Tibial nerve (tissue), 4 donors: Measurements from ENCODE around the gene CRYL1. TPM values are rescaled to one million over a fixed set of nuclear protein-coding genes. Genes with fewer than 3 reads are reported as not detected.
A peak's percentile ranks its signal among the peaks of the same experiment; 100 is the strongest.

Experiments used
- DNase-seq, 2 donors: peaks; one replicate each; pipeline ENCODE4 v3.0.0-alpha.2; 2019; ENCODE audit warnings: low spot score in 2 of 2
- H3K27ac ChIP-seq, 4 donors: fragments of 200-600 bp; sonication (generic) in 3 of 4; one replicate each; pipeline ENCODE4 v1.5.1; 2017 to 2019; ENCODE audit warnings: mild to moderate bottlenecking in 1 of 4
- H3K27me3 ChIP-seq, 2 donors: fragments of 200-600 bp; sonication (generic) in 1 of 2; one replicate each; pipeline versions ENCODE4 v1.5.1 to v1.6.0; 2017 to 2019
- H3K36me3 ChIP-seq, 3 donors: fragments of 200-600 bp; sonication (generic); one replicate each; pipeline ENCODE4 v1.5.1; 2018 to 2019
- H3K4me1 ChIP-seq, 4 donors: fragments of 200-600 bp; sonication (generic) in 3 of 4; one replicate each; pipeline ENCODE4 v1.5.1; 2017 to 2019
- H3K4me3 ChIP-seq, 4 donors: fragments of 200-600 bp; sonication (generic) in 3 of 4; one replicate each; pipeline ENCODE4 v1.5.1; 2017 to 2019; ENCODE audit warnings: mild to moderate bottlenecking in 1 of 4, moderate library complexity in 1 of 4
- H3K9me3 ChIP-seq, 4 donors: fragments of 200-600 bp; sonication (generic) in 3 of 4; one replicate each; pipeline ENCODE4 v1.5.1; 2017 to 2019
- EP300 ChIP-seq, 2 donors: sonication (generic); formaldehyde crosslinking; IDR thresholded peaks; one replicate each; pipeline ENCODE4 v1.6.1; 2017; ENCODE audit warnings: antibody characterized with exemption in 2 of 2, mild to moderate bottlenecking in 1 of 2
- POLR2A ChIP-seq, 2 donors: fragments of 450-650 bp; IDR thresholded peaks; one replicate each; pipeline ENCODE4 v1.6.1; 2017; ENCODE audit warnings: antibody characterized with exemption in 2 of 2, mild to moderate bottlenecking in 2 of 2, moderate library complexity in 2 of 2
- WGBS, 2 donors: methylation state at CpG; one replicate each; pipeline ENCODE4 v1.1.5; 2018; 5-methylcytosine and 5-hydroxymethylcytosine counted together
- total RNA-seq, 4 donors: library from RNA; depleted of rRNA; stranded (reverse); fragments of >200 nt; gene quantifications; one replicate each; pipeline ENCODE4 v1.1.0, GENCODE V29; 2016
- TF ChIP-seq, protein P1 (sequence below), 5 experiments: fragments of 200-600 bp in 3 of 5; fragments of 450-650 bp in 2 of 5; sonication (generic) in 3 of 5; IDR thresholded peaks; one replicate each; pipeline ENCODE4 v1.5.1; 2016 to 2019; ENCODE audit warnings: antibody characterized with exemption in 5 of 5, mild to moderate bottlenecking in 3 of 5, moderate library complexity in 2 of 5

CRYL1 gene
- total RNA-seq, 4 donors from 2014 or later, result 33.9 to 60.5 (median 49.5) TPM

DNA sequence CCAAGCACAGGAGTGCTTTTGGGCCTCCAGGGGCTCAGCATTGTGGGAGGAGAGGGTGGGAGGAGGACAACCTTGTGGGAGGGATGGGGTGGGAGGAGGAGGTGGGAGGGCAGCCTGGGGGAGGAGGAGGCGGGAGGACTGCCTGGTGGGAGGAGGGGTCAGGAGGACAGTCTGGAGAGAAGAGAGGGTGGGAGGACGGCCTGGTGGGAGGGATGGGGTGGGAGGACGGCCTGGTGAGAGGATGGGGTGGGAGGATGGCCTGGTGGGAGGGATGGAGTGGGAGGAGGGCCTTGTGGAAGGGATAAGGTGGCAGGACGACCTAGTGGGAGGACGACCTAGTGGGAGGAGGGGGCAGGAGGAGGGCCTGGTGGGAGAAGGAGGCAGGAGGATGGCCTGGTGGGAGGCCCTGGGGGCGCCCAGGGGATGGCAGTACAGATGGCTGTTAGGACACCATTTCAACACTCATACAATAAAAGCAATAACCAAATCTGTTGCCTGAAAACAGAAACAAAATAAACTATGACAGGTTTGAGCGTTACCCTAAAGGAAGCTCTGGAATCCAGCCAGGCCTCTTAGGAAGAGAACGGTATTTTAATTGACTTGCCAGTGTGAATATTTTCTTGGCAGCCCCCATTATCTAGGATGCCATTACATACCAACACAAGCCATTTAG lies 63.7 kb downstream of the CRYL1 start:
- peaks cover 0 to 28% (median 6%) of the 10 kb centered on the region in 4 donors for H3K4me1 ChIP-seq
- H3K27ac ChIP-seq, result peak overlapping the region in 1 of 4 donors; percentile 35
- H3K9me3 ChIP-seq, result no peaks in the 10 kb centered on the region
- no peaks in the 10 kb centered on the region for H3K27me3 ChIP-seq
- H3K36me3 ChIP-seq, result no peaks in the 10 kb centered on the region
- no peak overlapping the region for H3K4me3 ChIP-seq
- 47 to 57% methylated on average over 8 of the region's 8 CpGs for WGBS, 2 donors
- DNase-seq, result no peak
- TF ChIP-seq POLR2A (IDR thresholded peaks at IDR 0.05), result no peak
- TF ChIP-seq, protein P1, sequence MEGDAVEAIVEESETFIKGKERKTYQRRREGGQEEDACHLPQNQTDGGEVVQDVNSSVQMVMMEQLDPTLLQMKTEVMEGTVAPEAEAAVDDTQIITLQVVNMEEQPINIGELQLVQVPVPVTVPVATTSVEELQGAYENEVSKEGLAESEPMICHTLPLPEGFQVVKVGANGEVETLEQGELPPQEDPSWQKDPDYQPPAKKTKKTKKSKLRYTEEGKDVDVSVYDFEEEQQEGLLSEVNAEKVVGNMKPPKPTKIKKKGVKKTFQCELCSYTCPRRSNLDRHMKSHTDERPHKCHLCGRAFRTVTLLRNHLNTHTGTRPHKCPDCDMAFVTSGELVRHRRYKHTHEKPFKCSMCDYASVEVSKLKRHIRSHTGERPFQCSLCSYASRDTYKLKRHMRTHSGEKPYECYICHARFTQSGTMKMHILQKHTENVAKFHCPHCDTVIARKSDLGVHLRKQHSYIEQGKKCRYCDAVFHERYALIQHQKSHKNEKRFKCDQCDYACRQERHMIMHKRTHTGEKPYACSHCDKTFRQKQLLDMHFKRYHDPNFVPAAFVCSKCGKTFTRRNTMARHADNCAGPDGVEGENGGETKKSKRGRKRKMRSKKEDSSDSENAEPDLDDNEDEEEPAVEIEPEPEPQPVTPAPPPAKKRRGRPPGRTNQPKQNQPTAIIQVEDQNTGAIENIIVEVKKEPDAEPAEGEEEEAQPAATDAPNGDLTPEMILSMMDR (IDR thresholded peaks at IDR 0.05), result no peak
- no peak for TF ChIP-seq EP300 (IDR thresholded peaks at IDR 0.05)

DNA sequence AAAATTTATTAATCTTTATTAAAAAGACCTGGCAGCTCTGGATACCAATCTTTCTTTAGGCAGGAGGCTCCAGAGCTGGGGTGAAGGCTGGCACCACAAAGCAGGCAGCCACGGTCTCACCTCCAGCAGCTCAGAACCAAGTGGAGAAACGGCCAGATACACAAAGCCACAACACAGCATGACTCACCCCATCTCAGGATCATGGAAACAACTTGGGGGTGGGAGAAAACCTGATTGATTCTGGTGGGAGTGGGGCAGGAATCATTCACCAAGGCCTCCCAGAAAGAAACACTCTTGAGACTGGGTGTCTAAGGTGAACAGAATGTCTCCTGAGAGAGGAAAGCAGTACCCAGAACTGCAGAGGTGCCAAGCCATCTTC lies 64.2 kb downstream of the CRYL1 start:
- DNase-seq, result no peak
- peaks cover 0 to 28% (median 6%) of the 10 kb centered on the region in 4 donors for H3K4me1 ChIP-seq
- no peaks in the 10 kb centered on the region for H3K9me3 ChIP-seq
- WGBS, 2 donors, result 46 to 57% methylated on average over 2 of the region's 2 CpGs
- H3K4me3 ChIP-seq, result no peak overlapping the region
- TF ChIP-seq, protein P1 (IDR thresholded peaks at IDR 0.05), result no peak
- TF ChIP-seq POLR2A (IDR thresholded peaks at IDR 0.05) (no peak), EP300 (IDR thresholded peaks at IDR 0.05) (no peak)
- no peaks in the 10 kb centered on the region for H3K27me3 ChIP-seq
- no peak overlapping the region for H3K27ac ChIP-seq
- no peaks in the 10 kb centered on the region for H3K36me3 ChIP-seq

DNA sequence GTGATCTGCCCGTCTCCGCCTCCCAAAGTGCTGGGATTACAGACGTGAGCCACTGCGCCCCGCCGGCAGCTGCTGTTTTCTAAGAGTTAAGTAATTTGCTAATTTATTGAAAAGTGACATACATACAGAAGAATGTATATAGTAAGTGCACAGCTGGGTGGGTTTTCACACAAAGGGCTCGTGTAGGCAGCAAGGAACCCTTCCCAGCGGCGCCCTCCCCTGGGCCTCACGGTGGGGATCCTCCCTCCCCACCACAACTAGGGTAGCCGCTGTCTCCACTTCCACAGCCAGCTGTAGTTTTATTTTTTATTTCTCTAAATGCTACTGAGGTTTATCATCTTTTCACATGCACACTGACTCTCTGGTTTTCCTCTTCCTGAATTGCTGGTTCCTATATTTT lies 64.9 kb downstream of the CRYL1 start:
- no peak for TF ChIP-seq EP300 (IDR thresholded peaks at IDR 0.05)
- TF ChIP-seq POLR2A (IDR thresholded peaks at IDR 0.05), result no peak
- TF ChIP-seq, protein P1 (IDR thresholded peaks at IDR 0.05), result no peak
- Histone ChIP-seq H3K4me1 (peaks cover 0 to 22% (median 4%) of the 10 kb centered on the region in 4 donors), H3K27me3 (no peaks in the 10 kb centered on the region), H3K27ac (no peak overlapping the region), H3K9me3 (peaks cover 0 to 4% (median 0%) of the 10 kb centered on the region in 4 donors), H3K4me3 (no peak overlapping the region), H3K36me3 (no peaks in the 10 kb centered on the region)
- DNase-seq, result no peak
- WGBS, 2 donors, result 85 to 86% methylated on average over 11 of the region's 11 CpGs

DNA sequence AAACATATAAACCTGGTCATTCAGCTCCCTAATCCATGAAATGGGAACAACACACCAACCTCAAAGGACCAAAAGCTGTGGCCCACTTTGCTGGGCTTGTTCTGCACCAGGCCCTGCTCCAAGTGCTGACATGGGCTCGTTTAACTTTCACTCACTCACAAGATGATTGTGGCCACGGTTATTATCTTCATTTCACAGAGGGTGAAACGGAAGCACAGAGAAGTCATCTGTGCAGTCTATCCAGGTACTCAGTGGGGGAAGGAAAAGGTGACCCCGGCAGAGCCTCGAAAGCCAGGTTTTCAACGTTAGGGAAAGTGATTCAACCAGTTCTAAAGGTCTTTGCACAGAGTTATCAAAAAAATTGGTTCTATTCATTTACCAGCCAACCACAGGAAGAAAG lies 68.0 kb downstream of the CRYL1 start:
- peaks cover 0 to 17% (median 2%) of the 10 kb centered on the region in 4 donors for H3K9me3 ChIP-seq
- no peak for DNase-seq
- 78 to 82% methylated on average over 6 of the region's 6 CpGs for WGBS, 2 donors
- no peak overlapping the region for H3K27ac ChIP-seq
- no peaks in the 10 kb centered on the region for H3K27me3 ChIP-seq
- no peak for TF ChIP-seq EP300 (IDR thresholded peaks at IDR 0.05)
- TF ChIP-seq, protein P1 (IDR thresholded peaks at IDR 0.05), result no peak
- no peak overlapping the region for H3K4me3 ChIP-seq
- peaks cover 0 to 6% (median 0%) of the 10 kb centered on the region in 4 donors for H3K4me1 ChIP-seq
- peaks cover 0 to 4% (median 0%) of the 10 kb centered on the region in 3 donors for H3K36me3 ChIP-seq

DNA sequence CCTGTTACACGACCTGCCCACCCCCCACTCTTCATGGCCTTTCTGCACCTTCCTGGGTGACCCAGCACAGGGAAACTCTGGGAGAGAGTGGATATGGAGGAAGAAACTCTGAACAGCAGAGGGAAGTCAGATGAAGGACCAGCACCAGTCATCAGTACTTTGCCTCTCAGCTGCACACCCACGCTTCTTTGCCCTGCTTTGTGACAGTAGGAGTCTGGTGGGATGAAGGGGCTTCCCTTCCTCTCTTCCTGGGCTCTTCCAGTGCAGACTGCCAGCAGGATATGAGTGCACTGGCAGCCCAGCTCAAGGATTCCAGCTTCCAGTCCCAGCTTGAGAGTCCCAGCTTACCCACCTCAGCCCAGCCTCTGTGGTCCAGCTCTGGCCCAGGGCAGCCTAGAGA lies 68.9 kb downstream of the CRYL1 start:
- Histone ChIP-seq H3K36me3 (peaks cover 0 to 4% (median 0%) of the 10 kb centered on the region in 3 donors), H3K9me3 (peaks cover 0 to 17% (median 2%) of the 10 kb centered on the region in 4 donors), H3K4me1 (no peaks in the 10 kb centered on the region), H3K4me3 (no peak overlapping the region), H3K27me3 (no peaks in the 10 kb centered on the region), H3K27ac (no peak overlapping the region)
- no peak for DNase-seq
- 68 to 76% methylated on average over 2 of the region's 2 CpGs for WGBS, 2 donors
- no peak for TF ChIP-seq POLR2A (IDR thresholded peaks at IDR 0.05)
- TF ChIP-seq, protein P1 (IDR thresholded peaks at IDR 0.05), result no peak
- TF ChIP-seq EP300 (IDR thresholded peaks at IDR 0.05), result no peak
